GM23248 (cell line): ENCODE data around the gene RIBC2. TPM values are rescaled to one million over a fixed set of nuclear protein-coding genes. Genes with fewer than 3 reads are reported as not detected.

Experiments used
- DNase-seq: peaks from one replicate; pipeline ENCODE4 v3.0.0-alpha.2; 2015
- H2AFZ ChIP-seq: fragments of 200-600 bp; sonication (generic); 2 replicates; pipeline ENCODE4 v1.6.1; 2016; ENCODE audit warnings: antibody characterized with exemption
- H3F3A ChIP-seq: fragments of 200-600 bp; sonication (generic); 2 replicates; pipeline ENCODE4 v1.6.1; 2016; ENCODE audit warnings: mild to moderate bottlenecking, antibody characterized with exemption, mixed run types; ENCODE audit not compliant: insufficient read depth
- H3K27ac ChIP-seq: fragments of 200-600 bp; sonication (generic); 2 replicates; pipeline ENCODE4 v1.5.1; 2016; ENCODE audit warnings: mild to moderate bottlenecking
- H3K27me3 ChIP-seq: fragments of 200-600 bp; sonication (generic); replicated peaks from 2 replicates; pipeline ENCODE4 v1.6.1; 2016; ENCODE audit warnings: mild to moderate bottlenecking; ENCODE audit not compliant: insufficient read depth
- H3K36me3 ChIP-seq: fragments of 200-600 bp; sonication (generic); 2 replicates; pipeline ENCODE4 v1.6.1; 2016; ENCODE audit warnings: low read depth, mild to moderate bottlenecking
- H3K4me1 ChIP-seq: fragments of 200-600 bp; sonication (generic); 2 replicates; pipeline ENCODE4 v1.6.1; 2016; ENCODE audit warnings: mild to moderate bottlenecking; ENCODE audit not compliant: insufficient read depth
- H3K4me2 ChIP-seq: fragments of 200-600 bp; sonication (generic); one replicate; pipeline ENCODE4 v1.6.1; 2016; ENCODE audit warnings: mild to moderate bottlenecking; ENCODE audit not compliant: unreplicated experiment
- H3K4me3 ChIP-seq: fragments of 200-600 bp; sonication (generic); 2 replicates; pipeline ENCODE4 v1.5.1; 2016; ENCODE audit warnings: mild to moderate bottlenecking
- H3K79me2 ChIP-seq: fragments of 200-600 bp; sonication (generic); 2 replicates; pipeline ENCODE4 v1.6.1; 2016; ENCODE audit warnings: mild to moderate bottlenecking; ENCODE audit not compliant: insufficient read depth
- H3K9ac ChIP-seq: fragments of 200-600 bp; sonication (generic); 2 replicates; pipeline ENCODE4 v1.6.1; 2016; ENCODE audit warnings: mild to moderate bottlenecking
- H3K9me2 ChIP-seq: fragments of 200-600 bp; sonication (generic); 2 replicates; pipeline ENCODE4 v1.6.1; 2016; ENCODE audit warnings: mixed run types, mild to moderate bottlenecking, moderate library complexity; ENCODE audit not compliant: insufficient read depth
- H3K9me3 ChIP-seq: fragments of 200-600 bp; sonication (generic); one replicate; pipeline ENCODE4 v1.6.1; 2017; ENCODE audit warnings: low read depth
- H4K20me1 ChIP-seq: fragments of 200-600 bp; sonication (generic); 2 replicates; pipeline ENCODE4 v1.6.0; 2016; ENCODE audit not compliant: insufficient read depth
- EZH2 ChIP-seq: fragments of 200-600 bp; sonication (generic); IDR thresholded peaks from 2 replicates; pipeline ENCODE4 v1.6.1; 2018; ENCODE audit warnings: antibody characterized with exemption, mild to moderate bottlenecking; ENCODE audit not compliant: insufficient read depth, poor library complexity, severe bottlenecking
- EZH2phosphoT487 ChIP-seq: fragments of 200-600 bp; sonication (generic); IDR thresholded peaks from 2 replicates; pipeline ENCODE4 v1.6.1; 2018; ENCODE audit warnings: antibody characterized with exemption, moderate library complexity, mild to moderate bottlenecking, low read depth; ENCODE audit not compliant: insufficient read depth
- WGBS, 2 experiments: methylation state at CpG; one replicate each; pipeline ENCODE4 v1.1.6; 2015 to 2017; ENCODE audit warnings: low lambda C conversion rate in 2 of 2, low coverage in 1 of 2; ENCODE audit errors: missing lambda C conversion rate in 2 of 2; 5-methylcytosine and 5-hydroxymethylcytosine counted together
- in situ Hi-C: fragments of 300-500 bp; cut with MboI; formaldehyde crosslinking; loops from 2 replicates; pipeline ENCODE4 v1.15.0; 2020
- polyA plus RNA-seq: library from polyadenylated mRNA; unstranded; fragments of >200 nt; fragmentation: Nextera tagmentation; extraction: Ambion mirVana; gene quantifications from 2 replicates; pipeline ENCODE4 v1.2.1, GENCODE V29; 2016
- total RNA-seq: library from RNA; depleted of rRNA; stranded (reverse); fragments of >200 nt; shearing (Covaris generic); gene quantifications from 2 replicates; pipeline ENCODE4 v1.2.3, GENCODE V29; 2014

The RIBC2 gene
- total and polyA plus RNA-seq, 2 experiments from 2014 or later, result 0.32 to 1.3 TPM

DNA sequence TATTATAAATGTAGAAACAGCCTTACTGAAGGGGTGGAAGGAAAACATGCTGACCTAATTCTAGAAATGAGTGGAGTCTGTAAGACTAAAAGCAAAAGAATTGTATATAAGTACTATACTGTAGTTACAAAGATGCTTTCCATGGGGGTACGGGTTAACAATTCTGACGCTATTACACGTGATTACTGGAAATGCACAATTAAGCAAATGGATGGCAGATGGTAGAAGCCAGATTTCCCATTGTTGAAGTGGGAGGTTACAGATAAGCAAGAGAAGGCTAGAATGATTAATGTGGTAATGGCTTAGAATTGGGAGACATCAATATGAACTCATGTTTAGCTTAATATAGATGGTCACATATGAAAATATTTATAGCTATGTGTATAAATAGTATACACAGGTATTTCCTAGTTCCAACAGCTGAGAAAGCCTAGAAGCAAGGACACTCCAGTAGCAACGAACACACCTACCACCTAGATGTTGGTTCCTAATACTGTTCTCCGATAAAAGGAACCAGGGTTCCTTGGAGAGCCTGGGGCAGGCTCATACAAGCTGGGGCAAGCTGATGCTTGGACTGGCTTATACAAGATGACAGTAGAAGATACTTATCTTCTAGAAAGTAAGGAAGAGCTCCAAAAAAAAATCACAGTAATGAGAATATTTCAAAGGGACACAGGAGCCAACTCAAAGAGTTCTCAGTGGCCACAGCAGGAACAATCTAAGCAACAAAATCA is 13.6 kb upstream of the RIBC2 start:
- WGBS, 2 experiments, result 50 to 54% methylated on average over 5 of the region's 5 CpGs
- no peak overlapping the region for H3K27ac ChIP-seq
- no peaks in the 10 kb centered on the region for H3K9me3 ChIP-seq
- no peak overlapping the region for H3K9ac ChIP-seq
- in situ Hi-C loops, result no loop called here
- no peaks in the 10 kb centered on the region for H3K9me2 ChIP-seq
- TF ChIP-seq EZH2, result no peak
- TF ChIP-seq EZH2phosphoT487, result no peak
- DNase-seq, result no peak
- H3K4me1 ChIP-seq, result no peaks in the 10 kb centered on the region
- H3K27me3 ChIP-seq, result peaks cover 3% of the 10 kb centered on the region; the same call in 1 of the 2 replicates
- no peak overlapping the region for H3K4me2 ChIP-seq
- H3F3A ChIP-seq, result no peaks in the 10 kb centered on the region
- no peak overlapping the region for H2AFZ ChIP-seq
- no peak overlapping the region for H3K4me3 ChIP-seq
- H3K36me3 ChIP-seq, result no peaks in the 10 kb centered on the region
- no peaks in the 10 kb centered on the region for H3K79me2 ChIP-seq
- no peaks in the 10 kb centered on the region for H4K20me1 ChIP-seq

DNA sequence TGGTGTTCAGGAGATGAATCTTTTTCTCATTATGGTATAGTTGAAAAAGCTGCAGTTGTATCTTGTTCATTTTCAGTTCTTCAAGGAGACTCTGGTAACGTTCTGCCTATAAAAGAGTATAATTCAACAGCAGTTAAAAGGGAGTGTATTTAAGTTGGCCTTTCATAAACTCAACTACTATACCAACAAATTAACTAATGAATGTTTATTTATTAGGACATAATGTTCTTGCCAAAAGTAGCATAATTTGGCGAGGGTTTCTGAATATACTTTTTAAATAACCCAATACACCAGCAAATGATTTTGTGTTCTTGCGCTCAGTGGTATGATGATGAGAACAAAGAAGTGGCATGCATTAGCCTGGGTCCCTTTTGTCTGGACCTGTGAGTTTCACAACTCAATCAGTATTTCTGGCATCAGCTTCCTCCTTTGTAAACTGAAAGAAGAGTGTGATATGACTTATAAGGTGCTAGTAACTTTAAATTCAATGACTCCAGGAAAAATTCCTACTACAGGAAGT is 11.0 kb upstream of the RIBC2 start:
- no peak overlapping the region for H3K4me3 ChIP-seq
- no peaks in the 10 kb centered on the region for H3K36me3 ChIP-seq
- no peak overlapping the region for H3K4me2 ChIP-seq
- DNase-seq, result no peak
- H4K20me1 ChIP-seq, result no peaks in the 10 kb centered on the region
- in situ Hi-C loops, result no loop called here
- no peaks in the 10 kb centered on the region for H3K79me2 ChIP-seq
- H3K4me1 ChIP-seq, result no peaks in the 10 kb centered on the region
- H3K9me2 ChIP-seq, result no peaks in the 10 kb centered on the region
- H3K27me3 ChIP-seq, result 0 out of 2 replicates have a peak, but pooled peaks cover 3% of the 10 kb centered on the region
- H3K9me3 ChIP-seq, result no peaks in the 10 kb centered on the region
- 64 to 70% methylated on average over 3 of the region's 3 CpGs for WGBS, 2 experiments
- no peak overlapping the region for H3K9ac ChIP-seq
- TF ChIP-seq EZH2phosphoT487 (no peak), EZH2 (no peak)
- H3F3A ChIP-seq, result no peaks in the 10 kb centered on the region
- no peak overlapping the region for H2AFZ ChIP-seq
- no peak overlapping the region for H3K27ac ChIP-seq

DNA sequence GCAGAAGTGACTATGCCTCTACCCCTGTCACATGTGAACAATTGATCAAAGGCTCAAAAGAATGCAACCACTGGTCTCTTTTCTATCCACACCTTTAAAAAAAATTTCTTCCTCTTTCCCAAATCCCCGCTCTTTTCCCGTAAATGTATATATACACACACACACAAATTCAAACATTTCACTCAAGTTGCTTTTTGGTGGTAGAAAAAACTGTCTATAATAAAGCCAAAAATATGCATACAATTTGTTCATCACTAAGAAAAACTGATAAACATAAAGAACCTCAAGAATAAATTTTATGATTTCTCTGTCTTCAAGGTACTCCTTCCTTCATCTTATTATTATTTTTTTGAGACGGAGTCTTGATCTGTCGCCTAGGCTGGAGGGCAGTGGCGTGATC is 5.7 kb upstream of the RIBC2 start:
- H3K4me3 ChIP-seq, result no peak overlapping the region
- no peaks in the 10 kb centered on the region for H3K4me1 ChIP-seq
- H3K4me2 ChIP-seq, result no peak overlapping the region
- no peaks in the 10 kb centered on the region for H3K27me3 ChIP-seq
- 88 to 94% methylated on average over 5 of the region's 5 CpGs for WGBS, 2 experiments
- H3F3A ChIP-seq, result no peaks in the 10 kb centered on the region
- H4K20me1 ChIP-seq, result no peaks in the 10 kb centered on the region
- H3K36me3 ChIP-seq, result no peaks in the 10 kb centered on the region
- no peaks in the 10 kb centered on the region for H3K9me2 ChIP-seq
- no peaks in the 10 kb centered on the region for H3K9me3 ChIP-seq
- no peak for DNase-seq
- H2AFZ ChIP-seq, result no peak overlapping the region
- no peak for TF ChIP-seq EZH2phosphoT487
- no peak for TF ChIP-seq EZH2
- no peak overlapping the region for H3K27ac ChIP-seq
- no peak overlapping the region for H3K9ac ChIP-seq
- no peaks in the 10 kb centered on the region for H3K79me2 ChIP-seq
- in situ Hi-C loops, result no loop called here

DNA sequence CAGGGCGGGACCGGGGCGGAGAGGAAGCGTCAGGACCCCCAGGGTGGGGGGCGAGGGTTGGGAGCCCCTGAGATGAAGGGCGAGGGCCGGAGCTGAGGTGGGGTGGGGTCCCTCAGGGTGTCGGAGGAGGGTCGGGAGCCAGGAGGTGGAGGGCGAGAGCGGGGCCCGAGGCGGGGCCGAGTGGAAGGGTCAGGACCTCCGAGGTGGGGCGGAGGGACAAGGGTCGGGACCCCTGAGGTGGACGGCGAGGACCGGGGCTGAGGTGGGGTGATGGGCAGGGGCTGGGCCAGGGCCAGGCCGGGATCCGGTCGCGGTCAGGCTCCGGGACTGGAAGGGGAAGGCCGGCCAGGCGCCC is 503 bp upstream of the RIBC2 start:
- H3K4me2 ChIP-seq, result no peak overlapping the region
- 96% methylated on average over 27 of the region's 27 CpGs; no CpG with 5 or more reads in 1 of the 2 experiments for WGBS, 2 experiments
- H3K9me2 ChIP-seq, result no peaks in the 10 kb centered on the region
- H3K4me1 ChIP-seq, result no peaks in the 10 kb centered on the region
- H3F3A ChIP-seq, result no peaks in the 10 kb centered on the region
- no peaks in the 10 kb centered on the region for H3K27me3 ChIP-seq
- no peak overlapping the region for H3K27ac ChIP-seq
- no peaks in the 10 kb centered on the region for H3K36me3 ChIP-seq
- in situ Hi-C loops, result no loop called here
- H3K4me3 ChIP-seq, result peak overlapping the region; percentile 78
- H2AFZ ChIP-seq, result peak overlapping the region; percentile 94
- no peaks in the 10 kb centered on the region for H3K79me2 ChIP-seq
- DNase-seq, result no peak
- no peaks in the 10 kb centered on the region for H3K9me3 ChIP-seq
- H4K20me1 ChIP-seq, result no peaks in the 10 kb centered on the region
- TF ChIP-seq EZH2 (no peak), EZH2phosphoT487 (no peak)
- no peak overlapping the region for H3K9ac ChIP-seq
